Measurements from ENCODE around the gene SLC1A2. TPM values are rescaled to one million over a fixed set of nuclear protein-coding genes. Genes with fewer than 3 reads are reported as not detected.

SLC1A2 gene
- total RNA-seq, 1 experiment from 2014 or later, result 0.71 TPM

DNA sequence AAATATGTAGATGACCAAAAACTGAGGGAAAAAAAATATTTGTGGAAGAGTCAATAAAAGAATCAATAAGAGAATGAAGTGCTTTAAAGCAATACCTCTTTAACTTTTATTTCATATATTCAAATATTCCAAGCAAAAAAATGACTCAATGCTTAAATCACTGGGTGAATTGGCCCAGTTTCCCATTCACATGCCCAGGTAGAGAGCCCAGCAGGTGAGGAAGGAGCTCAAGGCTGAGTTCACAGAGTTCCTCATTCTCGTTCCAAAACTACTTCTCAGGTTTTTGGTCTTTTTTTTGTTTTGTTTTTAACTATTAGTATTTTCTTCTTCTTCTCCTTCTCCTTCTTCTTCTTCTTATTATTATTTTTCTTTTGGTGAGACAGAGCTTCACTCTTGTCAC lies 30.2 kb downstream of the SLC1A2 start:
- in situ Hi-C loops (cut with HindIII; ENCODE audit: low pct_unique_long_range_greater_than_20kb, low sequenced_read_pairs), result loop anchor here (25.0 kb wide), 1 partner anchor 402 kb away; no protein-coding TSS in a partner anchor
- no peak for DNase-seq (ENCODE audit: low read depth, low spot score)

GRCh38 chr11:35388061-35388460 lies 31.3 kb downstream of the SLC1A2 start:
- in situ Hi-C loops (cut with HindIII; ENCODE audit: low pct_unique_long_range_greater_than_20kb, low sequenced_read_pairs), result loop anchor here (25.0 kb wide), 1 partner anchor 401 kb away; no protein-coding TSS in a partner anchor
- DNase-seq (ENCODE audit: low read depth, low spot score), result no peak

GRCh38 chr11:35387111-35387982 lies 32.0 kb downstream of the SLC1A2 start:
- in situ Hi-C loops (cut with HindIII; ENCODE audit: low pct_unique_long_range_greater_than_20kb, low sequenced_read_pairs), result loop anchor here (25.0 kb wide), 1 partner anchor 400 kb away; no protein-coding TSS in a partner anchor

GRCh38 chr11:35383953-35384352 lies 35.4 kb downstream of the SLC1A2 start:
- DNase-seq (ENCODE audit: low read depth, low spot score), result no peak
- in situ Hi-C loops (cut with HindIII; ENCODE audit: low pct_unique_long_range_greater_than_20kb, low sequenced_read_pairs), result loop anchor here (25.0 kb wide), 1 partner anchor 397 kb away; no protein-coding TSS in a partner anchor

More at GRCh38 chr11:35387111-35387982, 32.0 kb downstream of the SLC1A2 start:
- no peak for DNase-seq (ENCODE audit: low read depth, low spot score)

- no peak for DNase-seq (ENCODE audit: low read depth, low spot score)
- in situ Hi-C loops (cut with HindIII; ENCODE audit: low pct_unique_long_range_greater_than_20kb, low sequenced_read_pairs), result loop anchor here (25.0 kb wide), 1 partner anchor 395 kb away; no protein-coding TSS in a partner anchor
Measured at GRCh38 chr11:35381709-35382322, 37.5 kb downstream of the SLC1A2 start.

DNA sequence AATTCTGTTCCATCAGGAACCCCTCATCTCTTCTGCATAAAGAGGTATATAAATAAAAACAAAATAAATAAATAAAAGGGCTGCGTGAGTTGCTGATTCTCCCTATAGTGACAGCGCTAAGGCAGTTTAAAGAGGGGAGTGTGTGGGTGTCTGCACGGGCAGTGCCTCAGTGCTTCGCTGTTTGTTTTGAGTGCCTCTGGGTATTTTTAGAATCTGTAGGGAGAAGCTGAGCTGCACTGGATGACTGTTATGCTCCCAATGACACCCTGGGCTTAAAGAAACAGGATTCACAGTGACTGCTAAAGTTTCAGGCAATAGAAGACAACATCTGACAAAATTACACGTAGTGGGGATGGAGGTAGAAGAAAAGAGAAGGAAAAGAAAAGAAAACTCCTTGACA lies 38.8 kb downstream of the SLC1A2 start:
- in situ Hi-C loops (cut with HindIII; ENCODE audit: low pct_unique_long_range_greater_than_20kb, low sequenced_read_pairs), result loop anchor here (25.0 kb wide), 1 partner anchor 393 kb away; no protein-coding TSS in a partner anchor
- DNase-seq (ENCODE audit: low read depth, low spot score), result no peak

DNA sequence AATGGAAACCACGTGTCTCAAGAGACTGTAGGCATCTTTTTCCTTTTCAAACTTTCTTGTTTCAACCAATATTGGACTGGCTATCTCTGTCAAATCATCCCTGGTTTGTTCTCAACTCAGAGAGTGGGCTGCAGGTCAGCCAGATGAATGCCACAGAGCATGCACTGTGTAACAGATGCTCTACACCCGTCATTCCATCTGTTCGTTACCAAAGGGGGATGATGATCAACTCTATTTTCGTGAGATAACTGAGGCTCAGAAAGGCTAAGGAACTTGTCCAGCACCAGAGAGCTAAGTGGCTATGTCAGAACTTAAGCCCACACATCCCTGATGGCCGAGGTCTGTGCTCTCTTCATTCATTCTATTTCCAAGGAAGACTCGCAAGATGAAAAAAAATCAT lies 42.1 kb downstream of the SLC1A2 start:
- in situ Hi-C loops (cut with HindIII; ENCODE audit: low pct_unique_long_range_greater_than_20kb, low sequenced_read_pairs), result loop anchor here (25.0 kb wide), 1 partner anchor 390 kb away; no protein-coding TSS in a partner anchor
- no peak for DNase-seq (ENCODE audit: low read depth, low spot score)

DNA sequence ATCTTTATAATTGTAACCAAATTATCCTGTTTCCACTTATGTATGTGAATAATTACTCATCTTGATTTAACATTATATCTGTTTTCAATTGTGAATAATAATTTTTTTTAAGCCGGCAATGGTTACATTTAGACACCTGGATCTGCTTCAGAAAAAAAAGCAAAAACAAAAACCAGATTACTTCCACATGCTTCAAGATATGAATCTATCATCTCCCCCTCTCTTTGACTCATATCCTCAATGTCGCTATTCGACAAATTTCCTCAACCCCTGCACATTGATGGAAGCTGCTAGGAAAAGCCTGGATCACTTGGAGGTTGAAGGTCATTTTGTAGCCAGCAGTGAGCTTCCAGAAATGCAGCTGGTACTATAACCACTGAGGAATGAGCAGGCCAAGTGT lies 42.7 kb downstream of the SLC1A2 start:
- in situ Hi-C loops (cut with HindIII; ENCODE audit: low pct_unique_long_range_greater_than_20kb, low sequenced_read_pairs), result loop anchor here (25.0 kb wide), 1 partner anchor 389 kb away; no protein-coding TSS in a partner anchor
- no peak for DNase-seq (ENCODE audit: low read depth, low spot score)

- in situ Hi-C loops (cut with HindIII; ENCODE audit: low pct_unique_long_range_greater_than_20kb, low sequenced_read_pairs), result loop anchor here (25.0 kb wide), 1 partner anchor 389 kb away; no protein-coding TSS in a partner anchor
- no peak for DNase-seq (ENCODE audit: low read depth, low spot score)
Measured at GRCh38 chr11:35376118-35376510, 43.2 kb downstream of the SLC1A2 start.

GRCh38 chr11:35375332-35376117 lies 43.8 kb downstream of the SLC1A2 start:
- in situ Hi-C loops (cut with HindIII; ENCODE audit: low pct_unique_long_range_greater_than_20kb, low sequenced_read_pairs), result loop anchor here (25.0 kb wide), 1 partner anchor 388 kb away; no protein-coding TSS in a partner anchor
- DNase-seq (ENCODE audit: low read depth, low spot score), result no peak

DNA sequence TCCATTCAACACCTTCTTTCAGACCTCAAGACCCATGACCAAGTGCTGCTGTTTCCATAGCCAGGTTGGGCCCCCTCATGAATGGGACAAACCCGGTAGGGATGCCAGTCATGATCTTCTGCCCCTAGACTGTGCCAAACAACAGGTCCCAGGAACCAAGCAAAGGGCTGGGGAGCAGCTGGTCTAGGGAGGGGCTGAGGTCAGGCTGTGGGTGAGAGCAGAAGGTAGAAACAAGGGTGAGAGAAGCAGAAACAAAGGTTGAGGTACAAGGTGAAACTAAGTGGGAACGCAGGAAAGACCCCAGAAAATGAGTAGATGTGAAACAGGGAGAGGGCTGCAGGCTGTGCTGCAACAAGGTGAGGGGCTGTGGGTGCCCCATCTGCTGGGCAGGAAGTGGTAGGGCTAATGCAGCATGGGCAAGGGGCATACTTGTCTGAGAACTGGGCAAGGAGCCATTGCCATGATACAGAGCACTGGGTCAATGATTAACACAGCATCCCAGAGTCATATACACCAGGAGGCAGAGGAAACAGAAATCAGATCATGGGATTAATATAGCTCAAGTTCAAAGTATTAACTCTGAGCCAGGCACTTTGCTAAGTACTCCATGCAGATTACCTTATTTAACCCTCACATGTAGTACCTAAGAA lies 45.9 kb downstream of the SLC1A2 start:
- in situ Hi-C loops (cut with HindIII; ENCODE audit: low pct_unique_long_range_greater_than_20kb, low sequenced_read_pairs), result no loop called here
- no peak for DNase-seq (ENCODE audit: low read depth, low spot score)

DNA sequence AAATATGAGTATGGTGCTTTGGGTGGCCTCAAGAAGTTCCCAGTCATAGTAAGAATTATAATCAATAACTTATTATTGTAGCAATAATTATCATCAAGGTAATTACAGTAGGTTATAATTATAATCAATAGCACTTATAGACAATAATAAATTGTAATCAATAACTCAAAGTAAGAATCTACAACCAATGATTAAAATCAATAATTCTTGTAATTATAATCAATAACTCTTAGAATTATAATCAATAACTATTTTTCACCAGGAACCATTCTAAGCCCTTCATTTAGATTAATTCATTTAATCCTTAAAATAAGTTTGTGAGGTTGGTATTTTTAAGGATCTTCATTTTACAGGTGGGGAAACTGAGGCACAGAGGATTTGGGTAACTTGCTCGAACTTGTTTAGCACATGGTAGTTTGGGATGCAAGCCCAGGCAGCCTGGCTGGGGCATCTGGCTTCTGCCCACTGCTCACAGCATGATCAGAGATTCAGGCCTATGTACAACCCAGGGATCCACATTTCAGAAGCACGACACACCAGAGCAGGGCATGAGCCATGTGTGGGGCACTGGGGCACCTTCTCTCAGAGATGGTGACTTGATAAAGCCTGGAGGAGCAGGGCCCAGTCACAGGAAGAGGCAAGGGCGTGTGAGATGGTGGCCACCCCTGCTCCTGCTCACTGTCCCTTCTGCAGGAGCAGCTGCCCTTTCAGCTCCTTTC lies 46.6 kb downstream of the SLC1A2 start:
- in situ Hi-C loops (cut with HindIII; ENCODE audit: low pct_unique_long_range_greater_than_20kb, low sequenced_read_pairs), result no loop called here
- DNase-seq (ENCODE audit: low read depth, low spot score), result no peak

DNA sequence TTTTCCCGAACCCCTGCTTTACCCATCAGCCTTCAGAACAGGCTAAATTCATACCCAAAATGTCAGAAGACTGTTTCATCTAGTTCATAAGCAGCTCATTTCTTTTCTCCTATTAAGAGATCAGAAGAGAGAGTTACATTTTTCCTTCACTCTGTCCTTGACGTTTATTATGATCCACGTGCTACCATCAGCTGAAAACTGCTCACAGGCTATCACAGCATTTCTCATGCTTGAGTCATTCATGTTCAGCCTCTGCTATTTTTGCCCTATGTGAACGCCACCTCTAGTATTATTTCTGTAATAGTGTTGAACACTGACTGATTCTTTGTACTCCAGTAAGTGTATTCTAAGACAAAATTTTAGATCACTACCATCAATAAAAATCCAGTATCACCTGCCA lies 51.9 kb downstream of the SLC1A2 start:
- in situ Hi-C loops (cut with HindIII; ENCODE audit: low pct_unique_long_range_greater_than_20kb, low sequenced_read_pairs), result no loop called here
- DNase-seq (ENCODE audit: low read depth, low spot score), result peak; percentile 30

- in situ Hi-C loops (cut with HindIII; ENCODE audit: low pct_unique_long_range_greater_than_20kb, low sequenced_read_pairs), result no loop called here
- DNase-seq (ENCODE audit: low read depth, low spot score), result no peak
Measured at GRCh38 chr11:35366798-35367197, 52.6 kb downstream of the SLC1A2 start.

GRCh38 chr11:35365961-35366360 lies 53.4 kb downstream of the SLC1A2 start:
- in situ Hi-C loops (cut with HindIII; ENCODE audit: low pct_unique_long_range_greater_than_20kb, low sequenced_read_pairs), result no loop called here
- DNase-seq (ENCODE audit: low read depth, low spot score), result no peak

DNA sequence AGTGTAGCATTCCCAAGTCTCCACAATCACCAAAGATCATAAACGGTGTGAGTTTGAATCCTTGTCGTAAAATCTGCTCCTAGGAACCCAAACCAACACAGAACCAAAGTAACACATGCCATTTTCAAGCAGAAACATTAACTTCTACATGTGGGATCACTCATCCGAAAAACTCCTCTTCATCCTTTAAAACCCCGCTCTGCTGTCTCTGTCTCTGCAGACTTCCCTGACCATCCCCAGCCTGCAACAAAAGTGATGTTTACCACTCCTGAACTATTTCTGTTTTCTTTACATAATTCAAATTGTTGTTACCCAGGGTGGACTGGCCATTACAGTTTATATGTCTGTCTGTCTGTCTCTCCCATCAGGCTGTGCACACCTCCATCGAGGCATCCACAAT lies 54.0 kb downstream of the SLC1A2 start:
- in situ Hi-C loops (cut with HindIII; ENCODE audit: low pct_unique_long_range_greater_than_20kb, low sequenced_read_pairs), result no loop called here

More for the DNA sequence above, 54.0 kb downstream of the SLC1A2 start:
- DNase-seq (ENCODE audit: low read depth, low spot score), result no peak
